HUES6 (cell line): ENCODE measurements around the gene CMTM3.
A peak's percentile ranks its signal among the peaks of the same experiment; 100 is the strongest.

Experiments used
- H3K27ac ChIP-seq: 2 replicates; pipeline ENCODE4 v1.7.0; 2013; ENCODE audit warnings: low read depth, mild to moderate bottlenecking, low read length, inconsistent platforms
- H3K27me3 ChIP-seq: 2 replicates; pipeline ENCODE4 v1.6.1; 2013; ENCODE audit warnings: low read length; ENCODE audit not compliant: control insufficient read depth, insufficient read depth
- H3K36me3 ChIP-seq: 2 replicates; pipeline ENCODE4 v1.6.1; 2013; ENCODE audit warnings: low read length; ENCODE audit not compliant: control insufficient read depth, insufficient read depth
- H3K4me1 ChIP-seq: 2 replicates; pipeline ENCODE4 v1.6.1; 2013; ENCODE audit warnings: low read length; ENCODE audit not compliant: control insufficient read depth, insufficient read depth
- H3K4me3 ChIP-seq: 2 replicates; pipeline ENCODE4 v1.5.1; 2013; ENCODE audit warnings: low read depth, low read length
- H3K9ac ChIP-seq: one replicate; pipeline ENCODE4 v1.6.1; 2013; ENCODE audit warnings: mild to moderate bottlenecking, low read length
- H3K9me3 ChIP-seq: 2 replicates; pipeline ENCODE4 v1.6.1; 2013; ENCODE audit warnings: low read depth, low read length; ENCODE audit not compliant: control insufficient read depth, insufficient read depth

Gene CMTM3

GRCh38 chr16:66639091-66639885 is 34.8 kb downstream of the CMTM3 start:
- Histone ChIP-seq H3K27ac (0 out of 2 replicates have a peak overlapping the region, but pooled peaks have one; percentile 62), H3K36me3 (peaks cover 16% of the 10 kb centered on the region; the same call in 1 of the 2 replicates), H3K9ac (no peak overlapping the region)

GRCh38 chr16:66640724-66641314 is 36.3 kb downstream of the CMTM3 start:
- H3K9me3 ChIP-seq, result no peaks in the 10 kb centered on the region
- no peak overlapping the region for H3K9ac ChIP-seq
- H3K4me3 ChIP-seq, result no peak overlapping the region
- 0 out of 2 replicates have a peak, but pooled peaks cover 2% of the 10 kb centered on the region for H3K36me3 ChIP-seq
- H3K4me1 ChIP-seq, result peaks cover 18% of the 10 kb centered on the region
- H3K27ac ChIP-seq, result no peak overlapping the region
- no peaks in the 10 kb centered on the region for H3K27me3 ChIP-seq

More at GRCh38 chr16:66639091-66639885, 34.8 kb downstream of the CMTM3 start:
- H3K4me3 ChIP-seq, result no peak overlapping the region
- H3K9me3 ChIP-seq, result no peaks in the 10 kb centered on the region
- H3K4me1 ChIP-seq, result peaks cover 15% of the 10 kb centered on the region
- no peaks in the 10 kb centered on the region for H3K27me3 ChIP-seq

- Histone ChIP-seq H3K36me3 (no peaks in the 10 kb centered on the region), H3K4me1 (peaks cover 18% of the 10 kb centered on the region), H3K9ac (no peak overlapping the region), H3K27ac (no peak overlapping the region), H3K27me3 (no peaks in the 10 kb centered on the region), H3K9me3 (no peaks in the 10 kb centered on the region), H3K4me3 (no peak overlapping the region)
Measured at GRCh38 chr16:66641387-66641786, 36.9 kb downstream of the CMTM3 start.

- Histone ChIP-seq H3K4me3 (no peak overlapping the region), H3K4me1 (peaks cover 21% of the 10 kb centered on the region), H3K36me3 (no peaks in the 10 kb centered on the region), H3K27me3 (no peaks in the 10 kb centered on the region), H3K9me3 (no peaks in the 10 kb centered on the region), H3K9ac (no peak overlapping the region), H3K27ac (no peak overlapping the region)
Measured at GRCh38 chr16:66647866-66648265, 43.4 kb downstream of the CMTM3 start.

GRCh38 chr16:66649167-66649566 is 44.7 kb downstream of the CMTM3 start:
- H3K4me3 ChIP-seq, result no peak overlapping the region
- H3K27ac ChIP-seq, result no peak overlapping the region
- no peaks in the 10 kb centered on the region for H3K27me3 ChIP-seq
- H3K9ac ChIP-seq, result no peak overlapping the region
- peaks cover 21% of the 10 kb centered on the region for H3K4me1 ChIP-seq
- no peaks in the 10 kb centered on the region for H3K36me3 ChIP-seq
- no peaks in the 10 kb centered on the region for H3K9me3 ChIP-seq

- Histone ChIP-seq H3K4me1 (peaks cover 19% of the 10 kb centered on the region), H3K27ac (no peak overlapping the region), H3K9ac (no peak overlapping the region), H3K27me3 (no peaks in the 10 kb centered on the region), H3K4me3 (no peak overlapping the region), H3K36me3 (no peaks in the 10 kb centered on the region), H3K9me3 (no peaks in the 10 kb centered on the region)
Measured at GRCh38 chr16:66649636-66650205, 45.2 kb downstream of the CMTM3 start.

GRCh38 chr16:66650707-66651473 is 46.4 kb downstream of the CMTM3 start:
- Histone ChIP-seq H3K4me1 (peaks cover 18% of the 10 kb centered on the region), H3K9ac (no peak overlapping the region), H3K36me3 (no peaks in the 10 kb centered on the region), H3K4me3 (peak overlapping the region; percentile 38), H3K9me3 (no peaks in the 10 kb centered on the region), H3K27me3 (no peaks in the 10 kb centered on the region), H3K27ac (no peak overlapping the region)

- Histone ChIP-seq H3K27me3 (no peaks in the 10 kb centered on the region), H3K9ac (no peak overlapping the region), H3K4me3 (peak overlapping the region; percentile 38), H3K4me1 (peaks cover 18% of the 10 kb centered on the region), H3K9me3 (no peaks in the 10 kb centered on the region), H3K36me3 (no peaks in the 10 kb centered on the region), H3K27ac (no peak overlapping the region)
Measured at GRCh38 chr16:66651474-66651765, 46.9 kb downstream of the CMTM3 start.

GRCh38 chr16:66651965-66652364 is 47.5 kb downstream of the CMTM3 start:
- Histone ChIP-seq H3K9me3 (no peaks in the 10 kb centered on the region), H3K27ac (no peak overlapping the region), H3K36me3 (no peaks in the 10 kb centered on the region), H3K4me3 (no peak overlapping the region), H3K9ac (no peak overlapping the region), H3K27me3 (no peaks in the 10 kb centered on the region), H3K4me1 (peaks cover 18% of the 10 kb centered on the region)

- Histone ChIP-seq H3K36me3 (no peaks in the 10 kb centered on the region), H3K9me3 (no peaks in the 10 kb centered on the region), H3K4me1 (peaks cover 18% of the 10 kb centered on the region), H3K9ac (no peak overlapping the region), H3K4me3 (no peak overlapping the region), H3K27ac (no peak overlapping the region), H3K27me3 (no peaks in the 10 kb centered on the region)
Measured at GRCh38 chr16:66652661-66653360, 48.3 kb downstream of the CMTM3 start.
